Cerebellar nuclear complex (tissue), 1 donor: ENCODE measurements around the gene CKS2.

Source experiments
- DNase-seq, 2 experiments: peaks; one replicate each; lab custom pipeline; 2025; lab: John Stamatoyannopoulos, UW

The CKS2 gene

DNA sequence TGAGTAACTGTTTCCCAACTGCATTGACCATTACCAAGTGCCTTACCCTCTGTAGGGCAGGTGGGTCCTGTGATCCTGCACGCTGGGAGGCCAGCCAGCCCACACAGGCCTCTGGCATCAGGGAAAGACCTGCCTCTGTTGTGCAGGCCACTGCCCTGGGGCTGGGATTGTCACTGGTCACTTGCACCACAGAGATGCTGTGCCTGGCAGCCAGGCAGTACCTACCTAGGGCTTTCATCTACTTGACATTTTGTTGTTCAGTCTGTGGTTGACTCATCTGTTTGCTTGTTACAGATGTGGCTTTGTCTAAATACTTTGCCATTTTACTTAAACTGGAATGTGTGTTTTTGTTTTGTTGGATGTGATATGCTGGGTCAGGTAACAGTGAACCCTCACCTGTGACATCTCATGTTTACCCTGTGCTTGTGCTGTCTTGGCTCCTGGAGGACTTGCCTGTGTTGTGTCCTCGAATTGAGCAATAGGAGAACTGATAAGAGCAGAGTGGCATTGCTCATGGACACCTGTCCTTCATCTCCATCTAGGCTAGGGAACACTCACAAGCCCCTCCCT lies 40.1 kb downstream of the CKS2 start:
- DNase-seq, result no peak

DNA sequence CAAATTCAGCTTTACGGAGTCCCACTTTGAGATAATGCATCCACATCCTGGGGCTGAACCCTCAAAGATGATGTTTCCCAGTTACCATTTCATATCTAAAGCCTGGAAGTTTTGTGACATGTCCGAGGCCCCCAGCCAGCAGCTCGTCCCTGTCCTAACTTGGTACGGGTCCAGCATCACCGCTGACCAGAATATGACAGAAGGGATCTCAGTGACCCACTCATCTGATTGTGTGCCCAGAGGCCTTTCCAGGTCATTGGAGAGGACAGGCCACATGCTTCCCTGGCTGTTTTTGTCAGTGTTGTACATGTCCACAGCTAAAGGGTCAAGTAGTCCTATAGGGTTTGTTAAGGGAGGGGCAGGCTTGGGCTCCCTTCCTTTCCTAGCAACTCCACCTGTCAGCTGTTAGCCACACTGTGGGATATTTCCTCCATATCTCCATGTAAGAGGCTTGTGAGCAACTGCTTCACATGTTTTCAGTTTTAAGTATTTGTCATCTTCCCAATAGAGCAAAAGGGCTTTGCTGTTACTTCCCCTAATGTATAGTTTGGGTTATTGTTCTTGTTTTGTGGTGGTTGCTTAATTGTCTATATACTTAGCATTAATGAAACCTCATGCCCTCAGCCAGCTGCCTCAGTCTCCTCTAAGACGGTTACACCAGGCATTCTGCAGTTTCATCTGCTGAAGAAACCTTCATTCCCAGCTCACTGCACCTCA lies 40.7 kb downstream of the CKS2 start:
- DNase-seq, result no peak

DNA sequence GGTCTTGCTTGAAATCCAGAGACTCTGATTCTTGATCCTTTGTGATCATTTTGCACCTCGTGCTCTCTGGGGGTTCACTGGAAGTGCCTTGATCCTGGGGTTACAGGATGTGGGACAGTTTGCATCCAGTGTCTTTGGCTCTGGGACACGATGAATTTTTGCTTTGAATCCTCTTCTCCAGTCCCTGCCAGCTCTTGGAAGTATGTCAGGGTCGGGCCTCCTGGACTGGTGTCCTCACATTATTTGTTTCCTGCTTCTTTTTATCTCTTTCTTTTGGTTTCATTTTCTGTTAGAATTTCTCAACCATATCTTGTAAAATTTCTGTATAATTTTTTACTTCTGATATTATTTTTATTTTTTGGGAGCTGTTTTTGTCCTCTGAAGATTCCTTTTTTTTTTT lies 41.5 kb downstream of the CKS2 start:
- no peak for DNase-seq

DNA sequence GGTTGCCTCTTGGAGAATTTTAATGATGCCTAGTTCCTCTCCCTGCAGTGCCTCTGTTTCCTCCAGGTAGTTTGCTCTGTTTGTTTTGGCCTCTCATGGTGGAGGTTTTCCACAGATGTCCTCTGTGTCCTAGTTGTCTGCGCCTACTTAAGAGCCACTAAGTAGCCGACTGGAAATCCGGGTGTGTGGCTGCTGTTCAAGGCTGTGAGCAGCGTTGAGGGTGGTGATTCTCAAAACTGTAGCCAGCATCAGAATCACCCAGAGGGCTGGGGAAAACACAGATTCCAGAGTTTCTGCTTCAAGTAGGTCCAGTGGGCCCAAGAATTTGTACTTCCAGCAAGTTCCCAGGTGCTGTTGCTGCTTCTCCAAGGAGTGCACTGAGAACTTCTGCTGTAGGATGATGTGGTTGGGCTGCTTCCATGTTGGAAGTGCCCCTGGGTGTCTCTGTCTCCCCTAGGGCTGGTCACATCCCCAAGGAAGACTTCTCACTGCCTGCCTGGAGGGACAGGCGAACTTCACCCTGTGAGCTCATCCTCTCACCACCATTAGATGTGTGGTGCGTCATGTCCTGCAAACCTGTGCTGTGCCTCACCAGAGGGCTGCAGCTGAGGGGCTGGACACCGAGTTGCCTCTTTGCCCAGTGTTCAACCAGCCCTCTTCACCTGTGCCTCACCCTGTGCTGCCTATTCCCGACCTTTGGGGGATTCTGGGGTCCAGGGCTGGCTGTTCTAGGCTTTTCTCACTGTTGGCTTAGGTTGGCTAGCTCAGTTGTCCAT lies 42.1 kb downstream of the CKS2 start:
- DNase-seq, result no peak

DNA sequence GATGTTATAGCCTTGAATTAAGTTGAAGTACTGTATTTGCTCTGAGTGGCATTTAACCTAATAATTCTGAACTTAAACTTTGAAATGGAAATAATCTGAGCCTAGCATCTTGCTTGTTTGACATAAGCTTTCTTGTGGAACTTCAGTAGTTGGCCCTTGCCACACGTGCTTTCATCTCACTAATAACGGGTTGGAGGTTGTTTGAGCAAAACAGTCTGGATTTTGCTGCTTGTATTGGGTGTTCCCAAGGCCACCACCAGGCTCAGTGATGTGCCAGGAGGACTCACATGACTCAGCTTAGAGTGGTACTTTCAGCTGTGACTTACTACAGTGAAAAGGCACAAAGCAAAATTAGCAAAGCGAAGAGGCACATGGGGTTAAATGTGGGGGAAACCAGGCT lies 43.0 kb downstream of the CKS2 start:
- no peak for DNase-seq

DNA sequence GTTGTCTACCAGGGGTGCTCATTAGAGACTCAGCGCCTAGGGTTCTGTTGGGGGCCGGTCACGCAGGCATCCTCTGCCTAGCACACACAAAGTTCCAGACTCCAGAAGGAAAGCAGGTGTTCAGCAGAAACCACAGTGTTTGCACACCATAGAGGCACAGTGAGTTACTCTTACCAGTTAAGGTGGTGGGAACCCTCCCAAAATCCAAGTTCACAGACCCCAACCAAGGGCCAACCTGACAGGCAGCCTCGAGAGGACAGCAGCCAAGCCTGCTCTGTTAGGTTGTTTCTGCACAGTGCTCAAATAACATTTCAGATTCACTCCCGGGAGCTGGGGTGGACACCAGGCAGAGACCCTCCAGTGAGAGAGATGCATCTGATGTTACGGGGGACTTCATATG lies 43.5 kb downstream of the CKS2 start:
- DNase-seq, result no peak

DNA sequence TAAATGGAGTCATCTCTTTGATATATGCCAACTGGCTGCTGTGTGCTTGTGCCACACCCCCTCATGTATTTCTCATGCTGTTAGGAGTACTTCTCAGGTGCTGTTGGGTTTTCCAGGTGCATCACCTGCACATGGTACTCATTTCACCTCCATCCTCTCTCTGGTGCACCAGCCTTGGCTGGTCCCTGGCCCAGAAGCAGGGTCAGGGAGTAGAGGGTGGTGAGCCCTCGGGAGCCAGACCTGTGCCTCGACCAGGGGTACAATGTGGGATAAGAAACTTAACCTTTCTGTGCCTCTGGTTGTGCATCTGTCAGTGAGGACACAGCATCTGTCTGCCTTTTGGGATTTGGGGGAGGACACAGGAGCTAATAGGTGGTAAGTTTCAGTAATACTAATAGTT lies 45.8 kb downstream of the CKS2 start:
- no peak for DNase-seq

DNA sequence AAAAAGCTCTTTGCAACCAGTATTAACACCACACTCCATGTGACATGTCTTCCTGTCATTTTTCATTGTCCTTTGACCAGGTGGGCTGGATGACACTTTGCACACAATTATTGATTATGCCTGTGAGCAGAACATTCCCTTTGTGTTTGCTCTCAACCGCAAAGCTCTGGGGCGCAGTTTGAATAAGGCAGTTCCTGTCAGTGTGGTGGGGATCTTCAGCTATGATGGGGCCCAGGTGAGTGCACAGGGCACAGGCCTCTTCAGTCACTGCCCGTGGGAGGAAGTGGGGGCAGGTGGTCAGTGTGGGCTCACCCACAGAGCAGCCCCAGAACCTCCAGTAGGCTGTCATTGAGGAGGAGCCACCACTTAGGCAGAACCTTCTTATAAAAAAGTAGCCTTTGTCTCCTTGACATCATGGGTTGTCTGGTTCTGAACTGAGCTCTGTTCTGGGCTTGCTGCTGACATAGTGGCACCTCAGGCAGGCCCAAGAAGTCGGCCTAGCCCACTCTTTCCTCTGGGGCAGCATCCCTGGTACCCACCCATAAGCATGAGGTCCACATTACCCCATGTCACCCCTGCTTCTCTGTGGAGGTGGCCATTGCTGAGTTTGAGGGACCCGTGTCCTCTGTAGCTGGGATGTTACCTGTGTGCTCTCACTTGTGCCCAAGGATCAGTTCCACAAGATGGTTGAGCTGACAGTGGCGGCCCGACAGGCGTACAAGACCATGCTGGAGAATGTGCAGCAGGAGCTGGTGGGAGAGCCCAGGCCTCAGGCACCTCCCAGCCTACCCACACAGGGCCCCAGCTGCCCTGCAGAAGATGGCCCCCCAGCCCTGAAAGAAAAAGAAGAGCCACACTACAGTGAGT lies 46.6 kb downstream of the CKS2 start:
- DNase-seq, result no peak

DNA sequence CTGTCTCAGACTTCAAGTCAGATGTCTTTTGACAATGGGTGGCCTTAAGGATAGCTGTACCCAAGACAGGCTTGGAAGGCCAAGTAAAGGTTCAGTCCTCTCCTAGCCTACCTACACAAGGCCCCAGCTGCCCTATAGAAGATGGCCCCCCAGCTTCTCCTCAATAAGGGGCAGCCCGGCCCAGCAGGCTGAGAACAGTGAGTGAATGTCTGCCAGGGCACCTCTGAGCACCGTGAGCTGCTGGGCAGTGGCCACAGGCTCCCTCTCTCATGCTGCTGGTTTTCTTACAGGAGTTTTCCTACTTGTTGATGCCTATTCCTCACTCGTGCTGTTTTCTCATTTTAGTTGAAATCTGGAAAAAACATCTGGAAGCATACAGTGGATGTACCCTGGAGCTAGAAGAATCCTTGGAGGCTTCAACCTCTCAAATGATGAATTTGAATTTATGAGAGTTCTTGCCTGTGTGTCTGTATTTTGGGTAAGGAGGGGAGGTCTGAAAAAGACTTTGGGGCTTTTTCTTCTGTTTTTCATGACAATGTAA lies 47.5 kb downstream of the CKS2 start:
- no peak for DNase-seq

DNA sequence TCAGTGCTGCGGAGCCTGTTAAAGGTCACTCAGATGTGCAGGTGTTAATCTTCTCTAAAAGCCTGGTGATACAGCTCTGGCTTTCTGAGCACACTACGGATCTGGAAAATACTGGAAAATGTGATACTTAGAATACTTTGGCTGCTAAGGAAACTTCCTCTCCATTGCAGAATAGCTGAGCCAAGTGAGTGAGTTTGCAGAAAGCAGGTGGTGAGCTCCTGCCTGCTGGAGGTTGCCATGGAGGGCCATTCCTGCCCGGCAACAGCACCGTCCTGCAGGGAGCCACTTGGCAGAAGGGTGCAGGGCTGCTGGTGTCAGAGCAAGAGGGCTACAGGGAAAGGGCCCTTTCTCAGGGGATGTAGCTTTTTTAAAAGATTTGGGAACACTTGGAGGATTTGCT lies 48.0 kb downstream of the CKS2 start:
- no peak for DNase-seq

DNA sequence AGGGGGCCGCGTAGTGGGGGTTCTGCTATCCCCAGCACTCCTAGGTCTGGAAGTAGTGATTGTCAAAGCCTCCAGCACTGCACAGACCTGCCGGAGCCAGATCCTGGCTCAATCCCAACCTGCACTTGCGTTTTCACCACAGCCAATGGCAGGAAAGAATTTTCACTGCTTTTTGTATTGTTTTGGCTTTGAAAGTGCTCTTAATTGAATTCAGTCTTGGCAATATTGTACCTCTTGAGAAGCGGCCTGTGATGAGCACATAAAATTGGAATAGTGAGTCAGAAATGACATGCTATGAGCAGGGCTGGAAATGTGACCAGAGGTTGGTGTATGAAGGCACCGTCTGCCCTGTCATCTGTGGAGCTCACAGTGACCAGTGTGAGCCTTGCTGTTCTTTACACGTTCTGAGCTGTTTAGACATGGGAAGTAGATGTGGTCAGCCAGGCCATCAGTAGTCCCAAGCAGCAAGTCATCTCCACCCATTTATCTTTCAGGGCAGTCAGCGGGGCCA lies 48.8 kb downstream of the CKS2 start:
- DNase-seq, result no peak

DNA sequence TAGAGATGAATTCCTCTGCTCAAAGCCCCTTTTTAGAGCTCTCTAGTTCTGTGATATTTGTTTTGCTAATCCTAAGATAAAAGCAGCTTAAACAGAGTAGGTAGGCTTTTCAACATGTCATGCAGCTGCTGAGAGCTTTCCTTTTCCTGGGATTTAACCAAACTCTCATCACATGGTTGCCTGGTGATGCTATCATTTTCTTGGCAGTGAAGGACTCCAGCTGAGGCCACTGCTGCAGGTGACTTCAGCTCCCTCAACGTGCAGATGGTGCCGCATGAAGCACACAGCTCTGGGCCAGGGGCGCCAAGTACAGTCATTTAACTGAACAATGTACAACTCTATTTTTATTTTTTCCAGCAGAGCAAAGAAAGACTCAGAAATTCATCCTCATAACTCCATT lies 49.5 kb downstream of the CKS2 start:
- DNase-seq, result no peak

DNA sequence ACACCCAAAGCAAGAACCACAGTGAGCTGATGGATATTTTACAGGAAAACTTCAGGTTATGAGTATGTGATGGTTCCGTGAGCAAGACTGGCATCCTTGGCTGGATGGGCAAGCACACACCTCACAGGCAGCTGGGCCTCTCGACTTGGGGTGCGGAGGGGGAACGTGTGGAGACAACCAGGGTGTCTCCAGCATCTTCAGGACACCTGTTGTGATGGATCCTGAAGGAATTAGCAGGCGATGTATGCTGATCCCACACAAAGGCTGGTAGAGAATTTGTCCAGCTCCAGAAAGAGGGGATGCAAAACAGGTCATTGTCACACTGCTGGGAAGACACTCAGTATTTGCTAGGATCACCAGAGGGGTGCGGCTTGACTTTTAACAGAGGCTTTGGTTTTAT lies 50.0 kb downstream of the CKS2 start:
- no peak for DNase-seq

DNA sequence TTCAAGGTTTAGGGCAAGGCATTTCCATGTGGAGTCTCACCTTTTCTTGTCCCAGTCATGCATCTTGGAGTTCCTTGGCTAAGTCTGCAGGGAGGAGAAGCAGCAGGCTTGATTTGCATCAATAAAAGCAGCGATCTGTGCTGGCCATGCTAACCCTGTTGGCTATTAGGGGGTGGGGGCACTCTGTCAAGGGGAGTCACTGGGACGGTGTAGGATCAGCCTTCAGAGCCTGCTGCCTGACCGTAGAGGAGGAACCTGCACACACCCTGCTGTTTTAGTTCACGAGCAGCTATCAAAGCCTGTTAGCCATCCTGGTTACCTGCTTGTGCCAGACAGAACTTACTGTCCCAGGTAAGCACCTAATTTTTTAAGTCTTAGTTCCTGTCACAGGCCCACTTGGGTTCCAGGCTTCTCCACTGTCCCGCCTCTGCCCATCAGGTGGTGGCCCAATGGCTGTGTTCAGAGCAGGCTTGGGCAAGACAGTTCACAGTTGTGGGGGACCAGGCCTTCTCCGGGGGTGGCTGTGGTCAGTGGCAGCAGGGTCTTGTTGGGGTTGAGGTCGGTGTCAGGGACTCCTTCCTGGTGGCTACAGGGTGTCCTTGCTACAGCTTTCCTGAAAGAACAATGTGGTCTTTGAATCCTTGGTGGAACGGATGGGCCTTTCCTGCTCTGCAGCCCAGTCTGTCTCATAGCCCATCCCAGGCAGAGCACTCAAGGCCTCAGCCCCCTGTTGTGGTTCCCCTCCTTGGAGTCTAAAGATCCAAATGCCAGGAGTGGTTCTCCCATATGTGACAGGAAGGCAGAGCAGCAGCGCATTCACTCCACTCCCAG lies 51.0 kb downstream of the CKS2 start:
- no peak for DNase-seq

DNA sequence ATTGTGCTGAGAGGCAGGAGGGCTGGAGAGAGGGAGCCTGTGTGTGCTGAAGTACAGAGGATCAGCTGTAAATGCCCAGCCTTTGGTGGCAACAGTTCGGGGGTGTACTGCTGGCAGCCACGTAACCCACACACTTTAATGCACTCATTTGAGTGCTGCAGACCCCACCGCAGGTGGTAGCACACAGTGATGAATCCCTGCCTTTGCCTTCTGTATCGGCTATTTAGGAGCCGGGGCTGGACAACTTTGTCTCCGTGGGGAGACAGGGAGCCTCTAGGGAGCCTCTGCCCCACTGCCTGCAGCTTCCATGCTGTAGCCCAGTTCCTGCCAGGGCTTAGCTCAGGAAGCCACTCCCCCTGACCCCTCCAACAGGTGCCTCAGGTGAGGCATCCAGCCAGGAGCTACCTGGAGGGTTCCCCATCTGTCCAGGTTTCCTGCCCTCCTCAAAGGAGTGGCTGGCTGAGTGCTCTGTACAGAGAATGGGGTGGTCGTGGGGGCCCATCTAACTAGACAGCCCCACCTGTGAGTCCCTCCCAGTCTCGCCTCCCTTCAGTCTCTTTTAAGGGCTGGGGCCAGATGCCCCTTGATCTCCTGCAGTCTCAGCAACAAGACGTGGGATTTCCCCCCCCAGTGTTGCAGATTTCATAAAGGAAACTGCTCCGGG lies 51.8 kb downstream of the CKS2 start:
- DNase-seq, result no peak

DNA sequence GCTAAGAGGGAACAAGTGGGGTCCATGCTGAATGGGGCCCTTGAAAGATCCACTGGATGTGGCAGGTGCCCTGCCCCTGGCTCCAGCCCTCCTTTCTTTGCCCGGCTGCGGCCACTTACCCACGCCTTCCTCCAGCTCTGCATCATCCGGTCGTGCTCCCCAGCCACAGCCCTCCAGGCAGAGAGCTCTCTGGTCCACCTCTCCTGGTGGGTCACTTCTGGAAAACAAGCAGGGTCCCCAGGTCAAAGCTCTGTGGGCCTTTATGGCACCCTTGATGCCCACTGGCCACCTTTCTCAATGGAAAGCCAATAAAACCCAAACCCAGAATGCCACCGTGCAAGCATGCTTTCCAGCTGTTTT lies 52.3 kb downstream of the CKS2 start:
- no peak for DNase-seq

DNA sequence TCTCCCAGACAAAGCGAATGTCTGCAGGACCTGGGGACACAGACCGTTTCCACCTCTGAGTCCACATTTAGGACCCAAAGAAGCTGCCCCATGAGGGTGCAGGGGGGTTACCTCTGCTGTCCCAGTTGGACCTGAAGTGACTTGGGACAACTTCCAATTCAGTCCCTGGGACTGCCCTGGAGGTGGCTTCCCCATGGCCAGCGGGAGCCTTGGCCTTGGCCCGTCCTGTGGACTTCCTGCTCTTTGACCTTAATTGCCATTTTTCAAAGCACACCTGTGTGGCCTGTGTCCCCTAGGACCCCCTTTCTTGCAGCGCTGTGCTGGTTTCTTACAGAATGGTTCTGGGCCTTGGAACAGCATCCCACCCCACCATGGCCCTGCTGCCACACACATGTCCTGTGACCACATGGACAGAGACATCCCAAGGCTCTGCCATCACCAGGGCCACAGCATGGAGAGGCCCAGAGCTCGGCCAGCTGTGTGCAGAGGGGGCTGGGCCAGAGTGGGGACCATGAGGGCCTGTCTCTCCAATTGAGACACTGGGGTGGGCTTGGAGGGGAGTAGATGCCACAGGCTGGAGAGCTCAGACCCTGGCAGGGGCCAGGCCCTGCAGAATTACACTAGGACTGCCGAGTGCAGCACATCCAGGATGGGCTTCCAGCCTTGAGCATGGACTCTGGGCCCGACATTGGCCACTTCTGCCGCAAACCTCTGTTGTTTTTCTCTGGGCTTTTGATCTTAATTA lies 53.1 kb downstream of the CKS2 start:
- no peak for DNase-seq

DNA sequence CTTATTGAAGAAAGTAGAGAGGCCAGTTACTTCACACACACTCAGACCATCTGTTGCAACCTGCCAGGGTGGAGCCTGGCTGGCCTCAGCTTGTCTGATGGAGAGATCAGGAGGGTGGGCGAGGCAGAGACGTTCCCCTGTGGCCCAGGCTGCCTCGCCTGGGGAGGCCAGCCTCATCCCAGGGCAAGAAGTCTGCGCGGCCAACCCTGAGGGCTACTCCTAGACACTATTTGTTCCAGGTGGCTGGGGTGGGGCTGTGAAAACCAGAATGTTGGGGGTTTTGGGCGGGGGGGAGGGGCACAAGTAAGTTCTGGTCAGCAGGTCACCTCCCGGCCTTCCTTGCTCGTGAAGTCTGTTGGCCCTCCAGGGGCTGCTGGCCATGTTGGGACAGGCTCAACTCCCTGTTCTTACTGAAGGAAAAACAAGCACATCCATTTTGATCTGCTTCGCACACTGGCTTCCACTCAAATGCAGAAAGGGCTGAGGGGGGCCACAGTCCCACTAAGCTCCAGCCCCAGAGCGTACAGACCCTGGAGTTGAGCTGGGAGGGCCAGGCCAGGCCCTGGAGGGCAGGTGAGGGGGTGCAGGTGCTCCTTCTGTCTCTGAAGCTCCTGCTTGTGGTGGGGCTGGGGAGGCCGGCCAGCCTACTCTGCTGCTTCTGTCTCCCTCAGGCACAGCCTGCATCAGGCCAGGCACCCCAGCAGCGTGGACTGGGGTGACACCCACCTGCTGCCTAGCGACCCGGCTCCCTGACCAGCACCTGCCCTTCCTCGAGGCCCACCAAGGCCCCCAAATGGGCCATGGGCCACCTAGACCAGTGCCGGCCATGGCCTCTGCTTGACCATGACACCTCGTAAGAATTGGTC lies 53.9 kb downstream of the CKS2 start:
- no peak for DNase-seq

DNA sequence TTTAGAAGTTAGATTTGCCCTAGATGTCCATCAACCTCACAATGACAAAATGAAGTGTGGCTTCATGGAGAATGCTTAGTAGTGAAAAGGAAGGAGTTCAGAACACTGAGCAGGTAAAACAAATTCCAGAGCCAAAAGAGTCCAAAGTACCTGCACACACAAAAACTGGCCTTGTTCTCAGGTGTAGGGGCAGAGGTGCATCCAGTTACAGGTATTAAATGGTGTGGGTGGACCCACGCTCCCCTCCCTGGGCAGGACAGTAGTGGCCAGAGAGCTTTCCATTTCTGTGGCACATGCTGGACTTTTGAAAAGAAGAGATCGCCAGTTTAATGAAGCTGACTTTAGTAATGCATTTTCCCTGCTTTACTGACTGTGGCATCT lies 54.5 kb downstream of the CKS2 start:
- no peak for DNase-seq
